Measurements from ENCODE around the gene AGER. TPM values are rescaled to one million over a fixed set of nuclear protein-coding genes. Genes with fewer than 3 reads are reported as not detected.
A peak's percentile ranks its signal among the peaks of the same experiment; 100 is the strongest.

The AGER gene
- total RNA-seq, 1 donor from 2014 or later: 1.1 TPM

DNA sequence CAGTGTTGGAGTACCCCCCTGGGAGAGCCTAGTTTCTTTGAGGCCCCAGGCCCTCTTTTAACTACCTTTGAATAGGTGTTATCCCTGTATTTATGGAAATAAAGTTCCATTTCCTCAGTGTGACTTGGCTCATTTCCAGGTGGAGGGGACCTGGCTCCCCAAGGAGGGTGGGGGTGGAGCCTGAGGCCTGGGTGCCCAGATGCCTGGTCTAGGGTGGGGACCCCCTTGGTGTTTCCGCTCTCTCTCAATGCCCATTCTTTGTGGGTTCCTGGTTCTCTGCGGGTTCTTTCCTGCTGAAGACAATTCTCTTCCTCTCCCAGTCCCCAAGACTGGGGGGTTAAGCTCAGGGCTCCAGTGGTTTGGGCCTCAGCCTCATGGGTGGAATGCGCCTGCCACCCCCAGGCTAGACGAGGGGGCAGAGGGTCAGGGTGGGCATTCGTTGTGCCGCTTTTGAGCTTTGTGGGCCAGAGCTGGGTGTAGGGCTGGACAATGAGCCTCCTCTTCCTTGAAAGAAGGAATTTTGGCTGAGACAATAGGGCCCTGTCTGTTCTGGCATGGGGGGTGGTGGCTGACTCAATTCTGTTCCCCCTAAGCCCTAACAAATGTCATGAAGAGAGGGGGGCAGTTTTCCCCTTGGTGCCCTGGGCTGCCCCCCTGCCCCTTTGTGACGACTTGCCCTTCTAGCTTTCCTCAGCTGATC, 20.3 kb downstream of the AGER start:
- H3K4me3 ChIP-seq: peak overlapping the region; percentile 8
- TF ChIP-seq EZH2phosphoT487 (IDR thresholded peaks at IDR 0.05) (no peak), EZH2 (IDR thresholded peaks at IDR 0.05) (no peak)
- TF ChIP-seq, protein P1, sequence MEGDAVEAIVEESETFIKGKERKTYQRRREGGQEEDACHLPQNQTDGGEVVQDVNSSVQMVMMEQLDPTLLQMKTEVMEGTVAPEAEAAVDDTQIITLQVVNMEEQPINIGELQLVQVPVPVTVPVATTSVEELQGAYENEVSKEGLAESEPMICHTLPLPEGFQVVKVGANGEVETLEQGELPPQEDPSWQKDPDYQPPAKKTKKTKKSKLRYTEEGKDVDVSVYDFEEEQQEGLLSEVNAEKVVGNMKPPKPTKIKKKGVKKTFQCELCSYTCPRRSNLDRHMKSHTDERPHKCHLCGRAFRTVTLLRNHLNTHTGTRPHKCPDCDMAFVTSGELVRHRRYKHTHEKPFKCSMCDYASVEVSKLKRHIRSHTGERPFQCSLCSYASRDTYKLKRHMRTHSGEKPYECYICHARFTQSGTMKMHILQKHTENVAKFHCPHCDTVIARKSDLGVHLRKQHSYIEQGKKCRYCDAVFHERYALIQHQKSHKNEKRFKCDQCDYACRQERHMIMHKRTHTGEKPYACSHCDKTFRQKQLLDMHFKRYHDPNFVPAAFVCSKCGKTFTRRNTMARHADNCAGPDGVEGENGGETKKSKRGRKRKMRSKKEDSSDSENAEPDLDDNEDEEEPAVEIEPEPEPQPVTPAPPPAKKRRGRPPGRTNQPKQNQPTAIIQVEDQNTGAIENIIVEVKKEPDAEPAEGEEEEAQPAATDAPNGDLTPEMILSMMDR (IDR thresholded peaks at IDR 0.05): no peak
- H3K27ac ChIP-seq: peak overlapping the region; percentile 85
- Mint-ChIP-seq H3K27ac (peak overlapping the region; percentile 89), H3K9me3 (no peaks in the 10 kb centered on the region), H3K4me3 (no peak overlapping the region), H3K36me3 (peaks cover 31% of the 10 kb centered on the region), H3K4me1 (peaks cover 9% of the 10 kb centered on the region), H3K27me3 (ENCODE audit: insufficient read depth, low read depth) (peaks cover 2% of the 10 kb centered on the region)
- H2AFZ ChIP-seq (replicated peaks): no peak overlapping the region
- H3K4me2 ChIP-seq: peak overlapping the region; percentile 54
- peaks cover 46% of the 10 kb centered on the region for H3F3A ChIP-seq (ENCODE audit: low read depth)
- H3K4me1 ChIP-seq: peaks cover 30% of the 10 kb centered on the region
- H3K27me3 ChIP-seq: no peaks in the 10 kb centered on the region
- peak; percentile 43 for DNase-seq (ENCODE audit: low spot score)
- H3K9ac ChIP-seq: no peak overlapping the region
- H4K20me1 ChIP-seq (ENCODE audit: low read depth): peaks cover 6% of the 10 kb centered on the region
- no peaks in the 10 kb centered on the region for H3K36me3 ChIP-seq
- H3K9me3 ChIP-seq (ENCODE audit: low read depth): no peaks in the 10 kb centered on the region
- no peaks in the 10 kb centered on the region for H3K79me2 ChIP-seq (ENCODE audit: low read depth)

DNA sequence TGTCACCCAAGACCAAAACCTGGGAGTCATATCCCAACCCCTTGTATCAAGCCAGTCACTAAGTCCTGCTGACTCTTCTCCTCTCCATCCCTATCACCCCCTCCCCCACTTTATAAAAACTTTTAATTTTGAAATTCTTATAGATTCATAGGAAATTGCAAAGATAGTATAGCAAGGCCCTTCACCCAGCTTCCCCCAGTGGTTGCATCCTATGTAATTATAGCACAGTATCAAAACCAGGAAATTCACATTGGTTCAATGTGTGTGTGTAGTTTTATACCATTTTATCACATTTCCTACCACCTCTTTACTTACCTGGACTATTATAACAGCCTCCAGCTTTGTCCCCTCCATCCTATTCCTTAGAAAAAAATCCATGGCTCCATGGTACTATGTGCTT, 26.0 kb downstream of the AGER start:
- peaks cover 9% of the 10 kb centered on the region for H3K79me2 ChIP-seq (ENCODE audit: low read depth)
- H3K27ac ChIP-seq: no peak overlapping the region
- no peak overlapping the region for H3K4me3 Mint-ChIP-seq
- peaks cover 26% of the 10 kb centered on the region for H3K36me3 Mint-ChIP-seq
- H3K9ac ChIP-seq: no peak overlapping the region
- H2AFZ ChIP-seq (replicated peaks): no peak overlapping the region
- H3K9me3 Mint-ChIP-seq: no peaks in the 10 kb centered on the region
- no peak overlapping the region for H3K4me3 ChIP-seq
- H3K4me1 ChIP-seq: peaks cover 2% of the 10 kb centered on the region
- TF ChIP-seq, protein P1 (IDR thresholded peaks at IDR 0.05): no peak
- TF ChIP-seq EZH2 (IDR thresholded peaks at IDR 0.05) (no peak), EZH2phosphoT487 (IDR thresholded peaks at IDR 0.05) (no peak)
- H3K4me2 ChIP-seq: no peak overlapping the region
- H4K20me1 ChIP-seq (ENCODE audit: low read depth): peaks cover 5% of the 10 kb centered on the region
- DNase-seq (ENCODE audit: low spot score): no peak
- peaks cover 18% of the 10 kb centered on the region for H3K4me1 Mint-ChIP-seq
- H3K27ac Mint-ChIP-seq: no peak overlapping the region
- peaks cover 10% of the 10 kb centered on the region for H3K27me3 Mint-ChIP-seq (ENCODE audit: insufficient read depth, low read depth)
- H3K36me3 ChIP-seq: no peaks in the 10 kb centered on the region
- no peaks in the 10 kb centered on the region for H3F3A ChIP-seq (ENCODE audit: low read depth)
- H3K27me3 ChIP-seq: peaks cover 2% of the 10 kb centered on the region
- no peaks in the 10 kb centered on the region for H3K9me3 ChIP-seq (ENCODE audit: low read depth)

DNA sequence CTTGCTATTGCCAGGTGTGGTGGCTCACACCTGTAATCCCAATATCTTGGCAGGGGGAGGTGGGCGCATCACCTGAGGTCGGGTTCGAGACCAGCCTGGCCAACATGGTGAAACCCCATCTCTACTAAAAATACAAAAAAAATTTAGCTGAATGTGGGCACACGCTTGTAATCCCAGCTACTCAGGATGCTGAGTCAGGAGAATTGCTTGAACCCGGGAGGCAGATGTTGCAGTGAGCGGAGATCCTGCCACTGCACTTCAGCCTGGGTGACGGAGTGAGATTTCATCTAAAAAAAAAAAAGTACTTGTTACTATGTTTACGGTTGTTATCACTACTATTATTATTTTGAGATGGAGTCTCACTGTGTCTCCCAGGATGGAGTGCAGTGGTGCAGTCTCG, 27.2 kb downstream of the AGER start:
- no peaks in the 10 kb centered on the region for H3K36me3 ChIP-seq
- no peak overlapping the region for H3K9ac ChIP-seq
- H4K20me1 ChIP-seq (ENCODE audit: low read depth): peaks cover 5% of the 10 kb centered on the region
- H3K27me3 Mint-ChIP-seq (ENCODE audit: insufficient read depth, low read depth): peaks cover 15% of the 10 kb centered on the region
- peaks cover 9% of the 10 kb centered on the region for H3K79me2 ChIP-seq (ENCODE audit: low read depth)
- H3K27ac ChIP-seq: no peak overlapping the region
- peaks cover 6% of the 10 kb centered on the region for H3F3A ChIP-seq (ENCODE audit: low read depth)
- H3K4me3 Mint-ChIP-seq: no peak overlapping the region
- H3K27me3 ChIP-seq: peaks cover 14% of the 10 kb centered on the region
- TF ChIP-seq EZH2 (IDR thresholded peaks at IDR 0.05): no peak
- no peak for TF ChIP-seq EZH2phosphoT487 (IDR thresholded peaks at IDR 0.05)
- TF ChIP-seq, protein P1 (IDR thresholded peaks at IDR 0.05): no peak
- DNase-seq (ENCODE audit: low spot score): no peak
- peaks cover 29% of the 10 kb centered on the region for H3K4me1 Mint-ChIP-seq
- H3K9me3 Mint-ChIP-seq: no peaks in the 10 kb centered on the region
- H2AFZ ChIP-seq (replicated peaks): no peak overlapping the region
- peaks cover 13% of the 10 kb centered on the region for H3K4me1 ChIP-seq
- H3K4me2 ChIP-seq: no peak overlapping the region
- no peaks in the 10 kb centered on the region for H3K9me3 ChIP-seq (ENCODE audit: low read depth)
- no peak overlapping the region for H3K27ac Mint-ChIP-seq
- H3K4me3 ChIP-seq: no peak overlapping the region
- peaks cover 18% of the 10 kb centered on the region for H3K36me3 Mint-ChIP-seq
